NCI-H2107 treated with DMSO at 0.1 percent for 48 hours (cell line): Measurements from ENCODE around the gene SNRNP200.

ENCODE experiments used
- DNase-seq: peaks from one replicate; lab custom pipeline; 2025; ENCODE audit not compliant: unreplicated experiment; lab: John Stamatoyannopoulos, UW

Gene SNRNP200

DNA sequence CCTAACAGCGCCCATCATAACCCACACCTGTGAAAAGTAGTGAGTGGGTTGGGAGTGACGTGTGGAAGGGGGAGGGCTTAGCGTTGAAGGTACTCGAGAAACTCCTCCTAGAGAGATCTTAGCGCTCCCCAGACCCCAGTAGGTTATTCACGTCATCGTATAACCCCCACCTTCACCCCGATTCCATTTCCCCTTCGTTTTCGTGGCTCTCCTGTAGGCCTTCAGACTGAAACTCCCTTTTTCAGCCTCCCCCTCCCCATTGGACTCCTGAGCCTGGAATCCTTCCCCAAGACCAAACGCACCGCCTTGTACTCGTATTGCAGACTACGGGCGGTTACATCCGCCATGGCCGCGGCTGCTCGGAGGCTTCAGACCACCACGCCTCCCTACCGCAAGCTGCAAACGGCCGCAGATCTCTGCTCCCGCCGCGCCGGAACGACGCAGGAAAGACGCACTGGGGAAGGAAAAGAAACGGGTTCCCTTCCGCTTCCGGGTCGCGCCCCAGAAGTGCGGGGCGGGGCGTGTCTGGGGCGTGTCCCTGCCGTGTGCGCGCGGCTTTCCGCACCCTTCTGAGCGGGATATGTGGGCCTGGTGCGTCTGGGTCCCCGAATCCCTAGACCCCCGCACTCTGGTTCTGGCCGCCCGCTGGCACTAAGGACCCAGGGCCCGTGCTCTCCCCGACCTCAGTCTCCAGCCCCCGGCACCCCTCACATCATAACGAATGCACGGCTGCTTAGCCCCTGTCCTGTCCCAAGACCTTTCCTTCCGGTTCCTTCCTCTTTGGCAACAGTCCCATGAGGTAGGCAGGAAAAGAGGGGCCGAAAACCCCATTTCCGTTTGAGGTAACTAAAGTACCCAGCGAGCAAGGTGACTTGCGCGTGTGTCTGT lies at the start of gene SNRNP200:
Gene SNRNP200 (minus strand): TSS at position 456 of the 888 bp plus-strand sequence. CDS start 109 bp downstream, at position 347.
- DNase-seq = peak; percentile 54

DNA sequence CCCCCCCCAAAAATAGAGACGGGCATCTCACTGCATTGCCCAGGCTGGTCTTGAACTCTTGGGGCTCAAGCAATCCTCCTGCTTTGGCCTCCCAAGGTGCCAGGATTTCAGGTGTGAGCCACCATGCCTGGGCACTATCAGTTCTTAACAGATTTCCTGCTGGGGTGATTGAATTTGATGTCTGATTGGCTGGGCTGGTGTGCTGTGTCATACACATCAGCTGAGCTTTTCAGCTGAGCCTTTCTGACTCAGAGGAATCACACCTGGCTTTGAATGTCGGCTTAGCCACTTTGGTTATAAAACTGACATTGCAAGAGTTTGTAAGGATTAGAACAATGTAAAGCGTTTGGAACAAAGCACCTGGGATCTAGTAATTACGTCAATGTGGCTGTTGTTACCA lies 49.1 kb upstream of the SNRNP200 start:
- DNase-seq = no peak

DNA sequence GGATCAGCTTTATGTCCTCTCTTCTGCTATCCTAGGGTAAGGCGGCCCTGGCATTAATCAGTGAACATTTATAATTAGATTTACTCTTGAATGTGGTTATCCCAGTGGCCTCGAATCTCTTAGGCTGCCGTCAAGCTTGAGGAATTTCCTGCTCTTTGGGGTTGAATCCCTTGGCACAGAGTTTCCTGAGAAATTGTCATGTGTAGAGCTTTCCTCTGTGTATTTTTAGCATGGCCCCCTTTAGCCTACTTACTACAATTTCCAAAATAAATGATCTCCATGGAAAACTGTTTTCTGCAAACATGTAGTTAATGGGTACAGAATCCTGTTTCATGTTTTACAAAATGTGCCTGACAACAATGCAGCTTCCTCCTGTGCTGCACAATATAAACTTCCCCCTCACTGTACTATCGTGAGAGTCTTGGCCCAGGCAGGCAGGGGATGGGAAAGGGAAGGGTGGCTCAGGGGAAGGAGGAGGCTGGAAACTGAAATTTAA lies 48.3 kb upstream of the SNRNP200 start:
- DNase-seq = no peak

DNA sequence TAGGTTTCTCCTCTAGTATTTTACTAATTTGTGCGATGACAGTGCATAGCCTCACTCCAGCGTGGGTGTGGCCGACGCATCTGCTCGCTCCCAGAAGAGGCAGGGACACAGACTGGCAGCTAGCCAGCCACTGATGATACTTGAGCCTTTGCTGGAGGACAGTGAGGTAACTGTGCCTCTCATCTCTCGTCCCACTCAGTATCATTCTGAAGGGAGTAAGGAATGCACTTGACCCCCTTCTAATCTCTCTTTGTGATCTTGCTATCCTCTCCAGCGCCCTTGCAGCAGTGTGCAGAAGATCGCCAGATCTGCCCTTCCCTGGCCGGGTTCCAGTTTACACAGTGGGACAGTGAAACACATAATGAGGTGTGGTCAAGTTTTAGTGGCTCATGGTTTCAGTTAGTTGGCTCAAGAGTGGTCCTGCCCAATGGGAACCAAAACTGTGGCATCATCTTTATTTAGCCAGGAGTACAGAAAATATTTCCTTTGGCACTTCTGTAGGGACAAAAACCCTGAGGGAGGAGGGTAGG lies 47.8 kb upstream of the SNRNP200 start:
- no peak for DNase-seq

DNA sequence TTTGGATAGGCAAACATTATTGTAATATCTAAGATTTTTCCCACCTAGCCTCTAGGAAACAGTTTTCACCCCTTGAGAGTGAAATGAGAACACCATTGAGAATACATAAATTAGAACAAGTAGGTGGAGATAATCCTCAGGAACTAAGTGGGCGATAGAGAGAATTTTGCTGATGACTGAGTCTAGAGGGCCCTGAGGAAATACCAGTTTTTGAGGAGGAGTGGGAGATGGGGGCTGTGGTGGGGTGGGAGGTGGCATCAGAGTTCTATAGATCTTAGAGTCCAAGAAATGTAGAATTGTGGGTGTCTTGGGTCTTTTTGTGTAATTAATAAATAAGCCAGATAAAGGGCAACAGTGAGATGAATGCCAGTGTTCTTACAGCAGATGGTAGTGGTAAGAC lies 42.0 kb upstream of the SNRNP200 start:
- no peak for DNase-seq

DNA sequence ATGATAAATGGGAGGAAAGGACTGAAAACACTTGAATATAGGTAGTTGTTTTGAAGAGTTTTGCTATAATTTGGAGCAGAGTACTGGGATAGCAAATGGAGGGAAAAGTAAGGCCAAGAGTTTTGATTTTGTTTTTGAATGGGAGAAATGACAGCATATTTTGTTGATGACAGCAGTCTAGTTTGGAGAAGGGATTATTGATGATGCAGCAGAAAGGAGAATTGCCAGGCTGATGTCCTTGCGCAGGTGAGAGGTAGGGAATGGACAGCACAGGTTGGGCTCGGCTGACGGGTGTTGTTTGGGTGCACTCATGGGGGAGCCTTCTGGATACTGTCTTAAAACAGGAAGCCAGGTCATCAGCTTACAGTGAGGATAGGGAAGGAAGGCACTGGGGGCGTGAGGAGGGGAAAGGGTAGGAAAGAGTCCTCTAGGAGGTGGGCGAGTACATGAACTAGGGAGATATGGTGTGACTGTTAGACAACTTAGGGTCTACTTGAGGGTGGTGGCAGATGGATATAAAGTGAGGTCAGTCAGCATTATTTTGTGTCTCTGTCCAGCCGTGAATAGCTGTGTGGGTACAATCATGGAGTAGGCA lies 40.6 kb upstream of the SNRNP200 start:
- DNase-seq = no peak

DNA sequence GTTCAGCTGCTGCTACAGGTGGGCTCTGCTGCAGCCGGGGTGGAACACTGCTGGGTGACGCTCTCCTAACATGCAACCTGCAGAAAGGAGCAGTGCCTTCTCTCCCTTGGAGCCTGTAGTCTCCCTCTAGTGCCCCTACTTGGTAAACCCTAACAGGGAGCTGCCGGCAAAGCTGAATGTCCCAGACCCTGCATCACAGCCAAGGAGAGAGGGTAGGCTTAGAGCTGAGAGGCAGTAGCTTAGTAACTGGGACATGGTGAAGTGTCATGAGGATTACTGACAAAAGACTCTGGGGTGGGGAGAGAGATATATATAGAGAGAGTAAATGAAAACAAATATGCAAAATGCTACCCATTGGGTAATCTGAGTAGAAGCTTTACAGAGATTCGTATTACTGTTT lies 40.1 kb upstream of the SNRNP200 start:
- DNase-seq = no peak

DNA sequence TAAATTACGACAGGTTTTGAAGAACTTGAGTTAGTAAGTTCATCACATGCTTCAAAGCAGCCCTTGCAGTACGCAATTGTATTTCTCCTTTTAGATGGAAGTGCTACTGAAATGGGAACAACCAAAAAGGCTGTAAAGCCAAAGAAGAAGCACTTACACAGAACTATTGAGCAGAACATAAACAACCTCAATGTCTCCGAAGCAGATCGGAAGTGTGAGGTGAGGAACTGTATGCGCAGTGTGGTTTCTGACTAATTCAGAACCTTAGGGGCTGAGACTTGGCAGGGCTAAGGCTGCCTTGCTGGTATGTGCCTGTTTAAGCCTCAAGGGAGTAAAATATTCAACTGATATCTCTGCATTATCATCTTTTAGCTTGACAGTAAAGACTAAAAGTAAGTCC lies 38.7 kb upstream of the SNRNP200 start:
- DNase-seq = no peak

DNA sequence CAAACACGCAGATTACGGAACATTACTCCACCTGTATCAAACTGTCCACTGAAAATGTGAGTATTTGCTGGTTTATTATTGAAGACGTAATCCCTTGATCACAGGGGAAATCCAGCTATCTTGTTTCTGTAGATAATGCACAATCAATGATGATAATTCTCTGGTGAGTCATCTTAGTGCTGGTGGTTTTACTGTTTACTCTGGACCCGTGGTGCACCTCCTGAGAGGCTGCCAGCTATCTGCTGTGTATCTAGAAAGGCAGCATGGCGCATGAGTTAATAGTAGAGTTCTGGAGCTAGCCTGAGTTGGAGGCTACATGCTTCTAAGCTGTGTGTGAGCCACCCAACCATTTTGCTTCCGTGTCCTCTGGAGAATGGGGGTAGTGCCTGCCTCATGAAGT lies 36.7 kb upstream of the SNRNP200 start:
- no peak for DNase-seq

DNA sequence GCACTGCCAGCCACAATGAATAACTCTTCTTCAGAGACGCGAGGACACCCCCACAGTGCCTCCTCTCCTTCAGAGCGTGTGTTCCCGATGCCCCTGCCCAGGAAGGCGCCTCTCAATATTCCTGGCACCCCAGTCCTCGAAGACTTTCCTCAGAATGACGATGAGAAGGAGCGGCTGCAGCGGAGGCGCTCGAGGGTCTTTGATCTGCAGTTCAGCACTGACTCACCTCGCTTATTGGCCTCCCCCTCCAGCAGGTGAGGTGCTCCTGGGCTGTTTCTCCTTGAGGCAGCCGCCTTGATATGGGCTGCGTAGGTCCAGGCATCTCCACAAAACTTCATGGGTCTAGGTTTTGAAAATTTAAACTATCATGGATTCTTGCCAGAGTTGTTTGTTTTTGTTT lies 36.3 kb upstream of the SNRNP200 start:
- no peak for DNase-seq

DNA sequence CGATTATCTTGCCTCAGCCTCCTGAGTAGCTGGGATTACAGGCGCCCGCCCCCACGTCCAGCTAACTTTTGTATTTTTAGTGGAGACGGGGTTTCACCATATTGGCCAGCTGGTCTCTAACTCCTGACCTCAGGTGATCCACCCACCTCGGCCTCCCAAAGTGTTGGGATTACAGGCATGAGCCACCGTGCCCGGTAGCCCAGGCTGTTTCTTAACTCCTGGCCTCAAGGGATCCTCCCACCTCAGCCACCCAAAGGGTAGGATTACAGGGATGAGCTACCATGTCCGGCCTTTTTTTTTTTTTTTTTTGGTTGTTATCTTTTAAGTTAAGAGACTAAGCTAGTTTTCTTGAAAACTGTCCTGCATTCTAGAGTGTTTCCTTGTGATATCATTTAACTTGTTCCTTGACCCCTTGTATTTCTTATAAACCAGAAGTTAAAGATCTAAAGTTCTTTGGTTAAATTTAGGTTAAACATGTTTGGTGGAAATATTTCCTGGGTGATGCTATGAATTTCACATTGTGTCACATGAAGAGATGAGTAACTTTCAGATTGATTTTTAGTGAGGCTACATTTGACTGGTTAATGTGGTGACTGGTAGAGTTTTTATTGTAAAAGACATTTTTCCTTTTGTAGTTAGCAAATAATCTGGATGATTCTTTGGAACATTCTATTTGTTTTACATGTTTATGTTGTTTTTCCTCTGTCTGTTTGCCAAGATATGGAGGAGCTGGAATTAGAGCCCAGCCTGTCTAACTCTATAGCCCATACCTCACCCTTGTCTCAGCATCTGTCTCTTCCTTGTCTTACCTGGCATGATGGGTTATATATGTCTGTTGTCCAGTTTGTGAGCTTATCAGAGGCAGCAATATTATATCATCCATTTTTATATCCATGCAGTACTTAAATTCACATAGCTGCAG lies 35.4 kb upstream of the SNRNP200 start:
- no peak for DNase-seq

DNA sequence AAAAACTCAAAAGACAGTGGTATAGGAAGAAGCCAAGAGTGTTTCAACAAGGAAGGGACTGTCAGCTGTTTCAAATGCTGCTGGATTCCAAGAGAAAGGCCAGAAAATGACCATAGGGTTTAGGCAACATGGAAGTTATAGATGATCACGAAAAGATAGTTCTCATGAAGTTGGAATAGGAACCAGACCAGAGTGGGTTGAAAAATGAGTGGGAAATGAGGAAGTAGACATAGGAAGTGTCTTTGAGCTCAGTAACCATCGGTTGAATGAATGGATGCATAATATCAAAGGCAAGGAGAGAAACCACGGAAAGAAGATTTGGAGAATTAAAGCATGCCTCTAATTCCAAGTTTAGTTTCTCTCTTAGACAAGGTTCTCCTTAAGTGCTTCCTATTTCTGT lies 31.5 kb upstream of the SNRNP200 start:
- no peak for DNase-seq

DNA sequence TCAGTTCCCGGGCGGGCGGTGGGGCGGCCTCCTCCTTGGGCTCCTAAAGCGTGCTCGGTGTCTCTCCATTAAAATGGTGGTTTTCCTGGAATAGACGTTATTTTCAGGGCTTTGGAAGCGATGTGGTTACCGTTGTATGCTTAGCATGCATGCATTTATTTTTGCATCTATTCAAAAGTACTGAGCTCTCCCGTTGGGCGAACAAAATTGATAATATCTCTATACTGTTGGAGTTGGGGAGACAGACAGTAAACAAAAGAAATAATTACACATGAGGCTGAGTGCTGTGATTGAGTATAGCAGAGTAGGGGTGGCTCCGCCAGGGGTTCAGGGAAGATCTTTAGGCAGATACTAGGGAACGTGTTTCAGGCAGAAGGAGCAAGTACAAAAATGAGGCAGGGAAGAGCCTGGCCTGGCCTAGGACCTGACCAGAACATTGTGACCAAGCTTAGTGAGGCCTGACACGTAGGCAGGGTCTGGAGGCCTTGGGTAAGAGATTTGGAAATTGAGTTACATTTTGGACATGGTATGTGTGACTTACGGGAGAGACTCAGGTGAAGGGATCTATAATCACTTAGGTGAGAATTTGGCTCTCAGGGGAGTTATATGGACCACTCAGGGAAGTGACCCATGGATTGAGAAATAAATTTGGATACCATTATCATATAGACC lies 30.9 kb upstream of the SNRNP200 start:
- DNase-seq = no peak

DNA sequence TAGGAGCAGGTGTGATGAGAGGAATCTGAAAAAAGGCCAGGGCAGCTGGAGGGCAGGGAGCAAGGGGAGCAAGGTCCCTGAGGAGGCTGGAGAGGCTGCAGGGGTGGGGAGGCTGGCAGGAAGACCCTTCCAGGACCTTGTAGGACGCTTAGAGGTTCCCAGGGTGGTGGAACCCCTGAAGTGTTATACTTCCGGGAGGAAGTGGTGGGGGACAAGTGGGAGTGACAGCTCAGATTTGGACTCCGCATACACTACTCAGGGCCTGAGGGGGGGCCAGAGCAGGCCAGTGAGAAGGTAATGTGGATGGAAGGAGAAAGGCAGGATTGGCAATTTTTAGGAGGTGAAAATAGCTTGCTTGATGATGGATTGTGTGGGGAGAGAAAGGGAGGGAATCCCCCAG lies 28.4 kb upstream of the SNRNP200 start:
- no peak for DNase-seq

DNA sequence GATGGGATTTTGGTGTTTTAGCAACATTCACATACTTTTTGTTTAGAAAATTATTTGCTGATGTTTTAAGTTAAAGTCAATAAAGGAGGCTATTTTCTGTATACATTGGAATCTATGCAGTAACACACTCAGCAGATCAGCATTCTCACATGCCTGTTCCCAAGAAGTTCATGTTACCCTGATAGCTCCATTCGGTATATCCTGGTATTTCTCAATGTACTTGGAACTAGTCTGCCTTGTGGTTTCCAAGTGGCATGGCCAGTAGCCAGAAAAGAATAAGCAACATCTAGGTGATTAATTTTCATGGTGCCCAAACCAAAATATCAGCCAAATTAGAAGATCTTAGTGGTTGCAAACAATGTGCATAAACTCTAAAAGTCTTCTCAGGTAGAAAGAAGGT lies 25.1 kb upstream of the SNRNP200 start:
- no peak for DNase-seq

DNA sequence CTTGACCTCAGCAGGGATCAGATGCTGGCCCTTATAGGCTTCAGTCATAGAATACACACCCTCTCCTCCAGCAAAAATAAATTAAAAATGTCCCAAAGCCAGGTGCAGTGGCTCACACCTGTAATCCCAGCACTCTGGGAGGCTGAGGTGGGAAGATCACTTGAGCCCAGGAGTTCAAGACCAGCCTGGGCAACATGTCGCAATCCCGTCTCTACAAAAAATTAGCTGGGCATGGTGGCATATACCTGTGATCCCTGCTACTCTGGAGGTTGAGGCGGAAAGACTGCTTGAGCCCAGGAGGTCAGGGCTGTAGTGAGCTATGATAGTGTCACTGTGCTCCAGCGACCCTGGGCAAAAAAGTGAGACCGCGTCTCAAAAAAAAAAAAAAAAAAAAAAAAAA lies 24.5 kb upstream of the SNRNP200 start:
- no peak for DNase-seq

DNA sequence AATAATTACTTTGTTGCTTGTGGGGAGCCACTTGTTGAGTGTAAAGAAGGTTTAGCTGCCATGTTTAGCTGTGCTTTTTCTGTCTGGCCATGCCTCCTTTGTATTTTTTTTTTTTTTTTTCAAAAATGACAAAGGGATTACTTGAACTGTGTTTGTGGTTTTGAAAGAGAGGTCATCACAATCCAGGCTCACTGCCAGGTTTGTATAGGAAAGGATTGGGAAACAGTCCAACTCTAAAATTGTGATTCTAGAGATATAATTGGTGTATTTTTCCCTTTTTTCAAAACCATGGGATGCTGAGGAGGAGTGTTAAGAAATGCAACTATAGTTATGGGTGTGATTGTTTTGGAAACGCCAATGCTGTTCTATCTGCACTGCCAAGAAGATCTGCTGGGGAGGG lies 24.1 kb upstream of the SNRNP200 start:
- DNase-seq = peak; percentile 19

DNA sequence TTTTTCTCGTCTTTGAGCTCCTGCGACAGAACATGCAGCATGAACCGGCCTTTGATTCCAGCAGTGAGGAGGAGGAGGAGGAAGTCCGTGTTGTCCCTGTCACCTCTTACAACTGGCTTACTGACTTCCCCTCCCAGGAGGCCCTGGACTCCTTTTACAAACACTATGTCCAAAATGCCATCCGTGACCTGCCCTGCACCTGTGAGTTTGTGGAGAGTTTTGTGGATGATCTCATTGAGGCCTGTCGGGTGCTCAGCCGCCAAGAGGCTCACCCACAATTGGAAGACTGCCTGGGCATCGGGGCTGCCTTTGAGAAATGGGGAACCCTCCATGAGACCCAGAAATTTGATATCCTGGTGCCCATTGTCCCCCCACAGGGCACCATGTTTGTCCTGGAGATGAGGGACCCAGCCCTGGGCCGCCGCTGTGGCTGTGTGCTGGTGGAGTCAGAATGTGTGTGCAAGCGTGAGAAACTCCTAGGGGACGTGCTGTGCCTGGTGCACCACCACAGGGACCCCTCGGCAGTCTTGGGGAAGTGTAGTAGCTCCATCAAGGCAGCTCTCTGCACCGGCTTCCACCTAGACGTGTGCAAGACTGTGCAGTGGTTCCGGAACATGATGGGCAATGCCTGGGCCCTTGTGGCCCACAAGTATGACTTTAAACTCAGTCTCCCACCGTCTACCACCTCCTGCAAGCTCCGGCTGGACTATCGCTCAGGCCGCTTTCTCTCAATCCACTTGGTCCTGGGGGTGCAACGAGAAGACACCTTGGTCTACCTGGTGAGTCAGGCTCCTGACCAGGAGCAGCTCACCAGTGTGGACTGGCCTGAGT lies 21.9 kb upstream of the SNRNP200 start:
- DNase-seq = no peak

DNA sequence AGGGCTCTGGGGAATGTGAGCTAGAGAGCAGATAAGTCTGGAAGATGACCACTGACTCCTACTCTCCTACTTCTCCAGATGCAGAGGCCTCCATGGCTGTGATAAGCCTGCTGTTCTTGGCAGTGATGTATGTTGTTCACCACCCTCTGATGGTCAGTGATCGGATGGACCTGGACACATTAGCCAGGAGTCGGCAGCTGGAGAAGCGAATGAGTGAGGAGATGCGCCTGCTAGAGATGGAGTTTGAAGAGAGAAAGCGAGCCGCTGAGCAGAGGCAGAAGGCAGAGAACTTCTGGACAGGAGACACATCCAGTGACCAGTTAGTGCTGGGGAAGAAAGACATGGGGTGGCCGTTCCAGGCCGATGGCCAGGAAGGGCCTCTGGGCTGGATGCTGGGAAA lies 21.2 kb upstream of the SNRNP200 start:
- no peak for DNase-seq

DNA sequence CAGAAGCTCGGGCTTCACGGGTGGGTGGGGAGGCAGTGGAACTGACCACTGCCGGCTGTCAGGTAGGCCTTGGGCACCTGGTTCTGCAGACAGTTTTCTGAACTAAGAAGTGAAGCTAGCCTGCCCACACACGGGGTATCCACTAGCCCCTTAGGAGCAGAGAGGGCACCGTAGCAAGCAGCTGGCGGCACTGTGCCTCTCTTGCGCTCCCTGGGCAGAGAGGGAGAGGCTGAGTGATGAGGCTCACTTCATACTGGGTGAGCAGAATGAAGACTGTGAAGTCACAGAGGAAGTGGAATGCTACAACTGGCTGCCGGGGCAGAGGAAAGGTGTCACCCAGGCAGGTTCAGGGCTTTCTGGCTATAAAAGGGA lies 20.5 kb upstream of the SNRNP200 start:
- DNase-seq = no peak
